CD4-positive, CD25-positive, alpha-beta regulatory T cell (primary cell): ENCODE measurements around the gene COX10. TPM values are rescaled to one million over a fixed set of nuclear protein-coding genes. Genes with fewer than 3 reads are reported as not detected.

Source experiments
- ATAC-seq, 2 donors: fragments of 150-1000 bp; cut with Tn5 transposase; one replicate each; pipeline ENCODE4 v1.10.0; 2021; ENCODE audit warnings: low read depth in 2 of 2, moderate number of reproducible peaks in 2 of 2, moderate library complexity in 1 of 2
- DNase-seq, 3 donors: peaks; one replicate each; pipeline versions ENCODE4 v3.0.0 to v3.0.0-alpha.2; 2012 to 2022; ENCODE audit warnings: mixed read lengths in 1 of 3
- H3K27ac ChIP-seq: one replicate; pipeline ENCODE4 v1.7.0; 2013; ENCODE audit warnings: mild to moderate bottlenecking, low read length; ENCODE audit not compliant: insufficient read depth, poor library complexity, severe bottlenecking
- H3K27me3 ChIP-seq: one replicate; pipeline ENCODE4 v1.7.0; 2013; ENCODE audit warnings: low read length; ENCODE audit not compliant: control insufficient read depth, insufficient read depth
- H3K36me3 ChIP-seq: one replicate; pipeline ENCODE4 v1.7.0; 2013; ENCODE audit warnings: mild to moderate bottlenecking, low read length, moderate library complexity; ENCODE audit not compliant: control insufficient read depth, insufficient read depth
- H3K4me1 ChIP-seq: 2 replicates; pipeline ENCODE4 v1.7.0; 2013; ENCODE audit warnings: mild to moderate bottlenecking, low read length; ENCODE audit not compliant: insufficient read depth, control insufficient read depth, poor library complexity, severe bottlenecking
- H3K4me3 ChIP-seq: one replicate; pipeline ENCODE4 v1.7.0; 2013; ENCODE audit warnings: low read depth, mild to moderate bottlenecking, low read length, moderate library complexity
- H3K9me3 ChIP-seq, 2 experiments: 1 replicate in 1 of 2; 2 replicates in 1 of 2; pipeline ENCODE4 v1.7.0; 2013; ENCODE audit warnings: low read length in 2 of 2, mild to moderate bottlenecking in 1 of 2, moderate library complexity in 1 of 2; ENCODE audit not compliant: control insufficient read depth in 2 of 2
- H3K27ac Mint-ChIP-seq, 3 donors: one replicate each; pipeline ENCODE4 v1.8.0; 2020 to 2022; ENCODE audit warnings: mild to moderate bottlenecking in 3 of 3, mixed read lengths in 3 of 3, moderate library complexity in 2 of 3
- H3K27me3 Mint-ChIP-seq: one replicate; pipeline ENCODE4 v1.8.0; 2022; ENCODE audit warnings: mild to moderate bottlenecking, mixed read lengths
- H3K36me3 Mint-ChIP-seq: one replicate; pipeline ENCODE4 v1.8.0; 2020; ENCODE audit warnings: mixed read lengths
- H3K4me1 Mint-ChIP-seq, 4 donors: one replicate each; pipeline ENCODE4 v1.8.0; 2020 to 2022; ENCODE audit warnings: mixed read lengths in 4 of 4, mild to moderate bottlenecking in 1 of 4
- H3K4me3 Mint-ChIP-seq, 4 donors: one replicate each; pipeline ENCODE4 v1.8.0; 2020 to 2022; ENCODE audit warnings: mild to moderate bottlenecking in 4 of 4, mixed read lengths in 4 of 4, moderate library complexity in 3 of 4
- H3K9me3 Mint-ChIP-seq, 7 donors: one replicate each; pipeline ENCODE4 v1.8.0; 2020 to 2022; ENCODE audit warnings: mixed read lengths in 7 of 7, mild to moderate bottlenecking in 3 of 7, moderate library complexity in 2 of 7
- polyA plus RNA-seq, 4 donors: library from polyadenylated mRNA; unstranded; fragments of 300-500 nt; fragmentation: Illumina TruSeq; gene quantifications; one replicate each; pipeline ENCODE4 v1.2.3, GENCODE V29; 2021
- total RNA-seq: library from RNA; stranded (reverse); gene quantifications from one replicate; pipeline ENCODE4 v1.2.3, GENCODE V29; 2022

Gene COX10
- total and polyA plus RNA-seq, 5 donors from 2014 or later: 21.6 to 32.5 (median 27.3) TPM

DNA sequence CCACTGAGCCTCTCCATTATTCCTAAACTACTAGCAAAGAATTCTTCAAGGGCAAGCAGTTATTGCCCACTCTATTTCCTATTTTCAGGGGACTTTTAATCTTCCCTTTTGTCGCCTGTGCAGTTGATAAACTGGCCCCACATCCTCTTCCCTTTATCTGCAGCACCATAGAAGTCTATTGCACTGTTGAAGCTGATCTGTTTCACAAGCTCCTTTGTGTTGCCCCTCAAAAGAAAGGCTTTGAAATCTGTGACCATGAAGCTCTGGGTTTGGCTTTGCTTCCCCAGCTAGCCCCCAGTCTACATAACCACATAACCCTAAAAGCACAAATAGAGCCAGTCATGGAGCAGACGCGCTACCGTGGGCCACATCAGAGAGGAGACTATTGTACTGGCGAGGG lies 130.3 kb downstream of the COX10 start:
- peak overlapping the region; percentile 93 to 100 (median 97) for H3K27ac Mint-ChIP-seq
- H3K36me3 ChIP-seq: no peaks in the 10 kb centered on the region
- peaks cover 100% of the 10 kb centered on the region for H3K4me1 ChIP-seq
- H3K9me3 ChIP-seq: no peaks in the 10 kb centered on the region
- no peaks in the 10 kb centered on the region for H3K27me3 Mint-ChIP-seq
- peak overlapping the region; percentile 91 for H3K27ac ChIP-seq
- DNase-seq (peak in 1 of 3 donors; percentile 36), ATAC-seq (no peak)
- H3K27me3 ChIP-seq: no peaks in the 10 kb centered on the region
- H3K36me3 Mint-ChIP-seq: peaks cover 6% of the 10 kb centered on the region
- peak overlapping the region; percentile 59 to 81 (median 70) for H3K4me3 Mint-ChIP-seq
- peak overlapping the region; percentile 82 for H3K4me3 ChIP-seq
- H3K9me3 Mint-ChIP-seq: no peaks in the 10 kb centered on the region
- H3K4me1 Mint-ChIP-seq: peaks cover 31 to 98% (median 88%) of the 10 kb centered on the region in 4 donors

DNA sequence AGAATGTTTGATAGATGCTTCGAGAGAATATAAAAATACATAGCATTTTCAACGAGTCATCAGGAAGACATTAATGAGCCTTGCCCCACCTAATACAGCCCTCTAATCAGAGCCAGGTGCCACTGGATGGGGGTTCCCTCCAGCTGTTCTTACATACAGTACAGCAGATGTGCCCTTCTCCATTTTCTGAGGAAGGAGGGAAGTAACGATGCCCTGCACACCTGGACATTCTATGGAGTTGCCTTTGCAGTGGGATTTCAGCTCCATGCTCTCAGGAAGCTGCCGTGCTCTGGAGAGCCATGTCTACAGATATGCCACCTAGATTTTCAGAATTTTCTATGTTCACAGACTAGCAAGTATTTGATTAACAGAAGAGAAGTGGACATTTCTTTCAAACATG lies 131.1 kb downstream of the COX10 start:
- Mint-ChIP-seq H3K36me3 (peaks cover 6% of the 10 kb centered on the region), H3K9me3 (no peaks in the 10 kb centered on the region), H3K4me1 (peaks cover 29 to 98% (median 92%) of the 10 kb centered on the region in 4 donors), H3K27me3 (no peaks in the 10 kb centered on the region), H3K4me3 (peak overlapping the region; percentile 45 to 78 (median 66)), H3K27ac (peak overlapping the region; percentile 93 to 100 (median 96))
- ATAC-seq (no peak), DNase-seq (no peak)
- Histone ChIP-seq H3K36me3 (no peaks in the 10 kb centered on the region), H3K27me3 (no peaks in the 10 kb centered on the region), H3K9me3 (no peaks in the 10 kb centered on the region), H3K4me3 (peak overlapping the region; percentile 82), H3K27ac (peak overlapping the region; percentile 91), H3K4me1 (peaks cover 99% of the 10 kb centered on the region)

DNA sequence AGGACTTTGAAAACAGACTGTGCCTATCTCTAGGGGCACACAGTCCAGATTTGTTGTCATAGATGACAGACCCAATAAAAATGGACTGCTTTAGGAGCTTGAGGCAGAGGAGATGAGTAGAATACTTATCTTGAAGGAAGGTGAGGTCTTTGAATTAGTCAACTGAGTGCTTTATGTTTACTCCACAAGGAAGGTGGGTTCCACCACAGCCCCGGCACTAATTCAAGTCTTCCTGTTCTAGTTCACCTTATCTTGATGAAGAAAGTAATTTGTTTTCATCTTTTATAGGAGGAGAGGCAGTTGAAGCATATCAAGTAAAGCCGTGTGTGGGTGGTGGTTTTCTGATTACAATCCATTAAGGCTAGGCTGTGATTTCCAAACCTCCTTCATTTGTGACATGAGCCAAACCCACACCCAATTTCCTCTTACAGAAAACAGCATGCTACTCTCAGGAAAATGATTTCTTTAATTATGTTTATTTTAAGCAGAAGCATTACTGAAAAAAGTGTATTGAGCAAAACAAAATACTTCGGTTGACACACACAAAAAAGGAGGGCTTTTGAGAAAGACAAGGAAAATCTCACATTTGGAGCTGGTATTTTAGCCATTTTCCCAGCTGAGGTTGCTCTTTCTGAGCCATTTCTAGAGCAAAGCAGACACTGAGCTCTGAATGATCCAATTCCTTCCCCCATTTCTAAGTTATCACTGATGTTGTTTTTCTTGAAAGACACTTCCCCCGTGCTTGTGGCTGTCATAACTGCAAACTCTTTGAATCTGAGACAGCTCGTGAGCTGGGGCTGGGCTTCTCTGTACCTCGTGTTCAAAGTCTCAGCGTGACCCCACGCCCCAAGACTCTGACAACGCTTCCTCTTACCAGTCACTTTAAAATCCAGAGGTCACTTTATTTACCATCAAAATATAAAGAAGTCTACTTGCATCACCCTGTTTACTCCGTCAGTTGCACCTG lies 132.0 kb downstream of the COX10 start:
- H3K9me3 Mint-ChIP-seq: peaks cover 0 to 1% (median 0%) of the 10 kb centered on the region in 7 donors
- peak overlapping the region; percentile 93 to 100 (median 96) for H3K27ac Mint-ChIP-seq
- Histone ChIP-seq H3K36me3 (no peaks in the 10 kb centered on the region), H3K27ac (peak overlapping the region; percentile 91), H3K4me3 (peak overlapping the region; percentile 82), H3K27me3 (no peaks in the 10 kb centered on the region), H3K9me3 (no peaks in the 10 kb centered on the region), H3K4me1 (peaks cover 99% of the 10 kb centered on the region)
- DNase-seq (peak; percentile 58 to 96 (median 86)), ATAC-seq (peak; percentile 81 to 87)
- peaks cover 33 to 98% (median 89%) of the 10 kb centered on the region in 4 donors for H3K4me1 Mint-ChIP-seq
- H3K36me3 Mint-ChIP-seq: peaks cover 6% of the 10 kb centered on the region
- no peaks in the 10 kb centered on the region for H3K27me3 Mint-ChIP-seq
- H3K4me3 Mint-ChIP-seq: peak overlapping the region; percentile 57 to 85 (median 77)

DNA sequence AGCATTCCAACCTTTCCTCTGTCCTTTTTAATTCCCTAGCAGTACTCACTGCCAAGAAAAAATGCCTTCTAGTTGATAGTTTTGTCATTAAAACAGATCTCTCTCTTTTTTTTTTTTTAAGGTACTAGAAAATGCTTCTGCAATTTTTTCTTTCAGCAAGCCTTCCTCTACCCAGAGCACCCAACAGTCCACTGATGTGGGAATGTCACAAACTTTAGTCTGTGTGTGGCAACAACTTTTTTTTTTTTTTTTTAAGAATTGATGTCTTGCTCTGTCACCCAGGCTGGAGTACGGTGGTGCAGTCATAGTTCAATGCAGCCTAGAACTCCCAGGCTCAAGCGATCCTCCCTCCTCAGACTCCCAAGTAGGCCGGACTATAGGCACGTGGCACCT lies 132.7 kb downstream of the COX10 start:
- H3K4me1 ChIP-seq: peaks cover 99% of the 10 kb centered on the region
- no peaks in the 10 kb centered on the region for H3K36me3 ChIP-seq
- Mint-ChIP-seq H3K9me3 (peaks cover 0 to 1% (median 0%) of the 10 kb centered on the region in 7 donors), H3K36me3 (peaks cover 6% of the 10 kb centered on the region), H3K4me3 (peak overlapping the region; percentile 57 to 85 (median 77)), H3K27me3 (no peaks in the 10 kb centered on the region), H3K4me1 (peaks cover 33 to 96% (median 84%) of the 10 kb centered on the region in 4 donors), H3K27ac (peak overlapping the region; percentile 93 to 100 (median 96))
- H3K4me3 ChIP-seq: peak overlapping the region; percentile 82
- ATAC-seq (no peak), DNase-seq (no peak)
- H3K9me3 ChIP-seq: no peaks in the 10 kb centered on the region
- H3K27ac ChIP-seq: peak overlapping the region; percentile 91
- no peaks in the 10 kb centered on the region for H3K27me3 ChIP-seq

DNA sequence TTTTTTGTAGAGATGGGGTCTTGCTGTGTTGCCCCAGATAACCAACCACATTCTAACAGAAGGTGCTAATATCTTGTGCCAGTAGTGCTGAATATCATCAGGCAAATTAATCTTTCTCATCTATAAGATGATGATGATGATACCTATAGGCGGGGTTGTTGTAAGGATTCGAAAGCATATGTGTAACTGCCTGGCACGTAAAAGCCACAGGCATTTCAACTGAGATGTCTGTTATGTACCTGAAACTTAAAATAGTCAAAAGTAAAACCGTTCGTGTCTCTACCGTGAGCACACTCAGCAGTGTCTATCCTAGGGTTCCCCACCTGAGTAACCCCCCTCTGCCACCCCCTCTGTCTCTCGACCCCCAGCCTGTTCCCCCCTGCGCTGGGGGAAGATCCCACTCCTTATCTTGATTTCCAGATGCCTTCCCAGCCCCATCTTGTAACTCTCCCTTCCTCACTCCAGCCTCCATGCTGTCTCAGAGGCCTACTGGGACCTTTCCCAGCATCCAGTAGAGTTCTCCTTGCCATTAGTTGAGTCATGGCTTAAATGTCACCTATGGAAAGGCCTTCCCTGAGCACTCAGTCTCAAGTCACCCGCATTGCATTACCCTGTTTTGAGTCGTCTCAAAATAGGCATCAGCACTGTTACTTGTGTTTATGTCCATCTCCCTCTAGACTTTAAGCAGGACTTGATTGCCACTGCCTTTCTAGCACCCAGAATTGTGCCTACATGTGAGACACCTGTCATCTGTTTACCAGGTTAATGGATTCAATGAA lies 133.3 kb downstream of the COX10 start:
- no peak for ATAC-seq
- H3K36me3 Mint-ChIP-seq: peaks cover 10% of the 10 kb centered on the region
- H3K4me3 ChIP-seq: peak overlapping the region; percentile 82
- H3K27ac ChIP-seq: peak overlapping the region; percentile 91
- H3K36me3 ChIP-seq: peaks cover 4% of the 10 kb centered on the region
- peaks cover 30 to 94% (median 82%) of the 10 kb centered on the region in 4 donors for H3K4me1 Mint-ChIP-seq
- H3K9me3 Mint-ChIP-seq: peaks cover 0 to 1% (median 0%) of the 10 kb centered on the region in 7 donors
- peak overlapping the region; percentile 93 to 100 (median 96) for H3K27ac Mint-ChIP-seq
- no peaks in the 10 kb centered on the region for H3K27me3 ChIP-seq
- H3K4me3 Mint-ChIP-seq: peak overlapping the region; percentile 57 to 85 (median 77)
- DNase-seq: peak in 2 of 3 donors; percentile 27 to 77
- no peaks in the 10 kb centered on the region for H3K9me3 ChIP-seq
- H3K27me3 Mint-ChIP-seq: no peaks in the 10 kb centered on the region
- peaks cover 94% of the 10 kb centered on the region for H3K4me1 ChIP-seq

DNA sequence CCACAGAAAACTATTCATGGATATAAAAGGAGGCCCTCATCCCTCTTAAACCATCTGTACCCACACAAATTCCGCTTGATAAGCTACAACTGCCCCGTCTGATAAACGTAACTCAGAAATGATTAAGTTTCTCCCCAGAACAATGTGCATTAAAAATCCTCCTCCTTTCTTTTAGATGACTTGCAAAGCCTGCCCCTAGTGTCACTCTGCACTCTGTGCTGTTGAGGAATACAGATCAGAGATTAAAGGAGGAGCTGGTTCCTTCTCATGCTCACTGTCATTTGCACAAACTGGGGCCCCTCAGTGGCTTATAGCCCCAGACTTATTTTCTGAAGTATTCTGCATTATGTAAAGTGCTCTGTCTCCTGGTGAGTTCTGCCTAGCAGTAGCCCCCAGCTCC lies 134.1 kb downstream of the COX10 start:
- peaks cover 28 to 95% (median 77%) of the 10 kb centered on the region in 4 donors for H3K4me1 Mint-ChIP-seq
- ATAC-seq (peak; percentile 48 to 54), DNase-seq (peak in 2 of 3 donors; percentile 71 to 84)
- peak overlapping the region; percentile 92 to 93 (median 93) for H3K27ac Mint-ChIP-seq
- H3K9me3 Mint-ChIP-seq: peaks cover 0 to 1% (median 0%) of the 10 kb centered on the region in 7 donors
- peaks cover 15% of the 10 kb centered on the region for H3K36me3 Mint-ChIP-seq
- Histone ChIP-seq H3K4me3 (peak overlapping the region; percentile 82), H3K27me3 (no peaks in the 10 kb centered on the region), H3K4me1 (peaks cover 86% of the 10 kb centered on the region), H3K9me3 (no peaks in the 10 kb centered on the region), H3K36me3 (peaks cover 7% of the 10 kb centered on the region), H3K27ac (peak overlapping the region; percentile 91)
- H3K4me3 Mint-ChIP-seq: peak overlapping the region; percentile 16 to 76 (median 62)
- H3K27me3 Mint-ChIP-seq: no peaks in the 10 kb centered on the region

DNA sequence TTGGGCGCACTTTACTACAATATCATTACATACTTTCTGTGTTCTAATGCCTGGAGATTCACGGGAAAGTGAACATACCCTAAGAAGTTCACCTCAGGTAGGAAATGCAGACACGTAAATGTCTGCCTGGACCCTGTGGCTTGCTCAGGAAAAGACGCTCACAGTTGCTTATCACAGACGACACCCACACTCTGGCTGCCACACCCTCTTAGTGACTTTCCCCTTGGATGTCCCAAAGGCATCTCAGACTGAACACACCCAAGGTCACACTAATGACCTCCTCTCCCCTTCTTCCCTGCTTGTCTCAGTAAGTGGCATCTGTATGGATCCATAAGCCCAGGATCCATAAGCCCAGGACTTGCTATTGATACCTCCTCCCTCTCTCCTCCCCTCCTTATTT lies 134.8 kb downstream of the COX10 start:
- Mint-ChIP-seq H3K4me1 (peaks cover 34 to 95% (median 72%) of the 10 kb centered on the region in 4 donors), H3K9me3 (peaks cover 0 to 1% (median 0%) of the 10 kb centered on the region in 7 donors), H3K27ac (peak overlapping the region; percentile 92 to 93 (median 93)), H3K27me3 (no peaks in the 10 kb centered on the region), H3K36me3 (peaks cover 20% of the 10 kb centered on the region), H3K4me3 (peak overlapping the region; percentile 68 to 90 (median 74))
- ATAC-seq (no peak), DNase-seq (no peak)
- Histone ChIP-seq H3K27ac (peak overlapping the region; percentile 91), H3K9me3 (no peaks in the 10 kb centered on the region), H3K27me3 (no peaks in the 10 kb centered on the region), H3K36me3 (peaks cover 7% of the 10 kb centered on the region), H3K4me1 (peaks cover 79% of the 10 kb centered on the region), H3K4me3 (peak overlapping the region; percentile 82)
